Activated CD4-positive, alpha-beta T cell treated with anti-CD3 and anti-CD28 coated beads for 36 hours (primary cell): ENCODE measurements around the gene WDPCP. TPM values are rescaled to one million over a fixed set of nuclear protein-coding genes. Genes with fewer than 3 reads are reported as not detected.
"Not testable (repeated sequence)": the region's sequence is repeated elsewhere in the genome, so short reads cannot be mapped to it uniquely, and the experiment has no call there.

Source experiments
- ATAC-seq: fragments of 200-7000 bp; cut with Tn5 transposase; one replicate; pipeline ENCODE4 v1.10.0; 2021; ENCODE audit warnings: mild to moderate bottlenecking, moderate library complexity
- CTCF ChIA-PET: fragments of 350-600 bp; sonication (Branson Sonifier 250); formaldehyde crosslinking; loops from one replicate; lab custom pipeline; 2021; ENCODE audit warnings: antibody characterized with exemption; lab: Charles Lee
- POLR2A ChIA-PET: fragments of 350-600 bp; sonication (Branson Sonifier 250); formaldehyde crosslinking; loops from one replicate; lab custom pipeline; 2021; ENCODE audit warnings: antibody characterized with exemption, inconsistent platforms; lab: Charles Lee
- DNase-seq: peaks from one replicate; pipeline ENCODE4 v3.0.0-alpha.2; 2020
- H3K27ac Mint-ChIP-seq: one replicate; pipeline ENCODE4 v1.8.0; 2021; ENCODE audit warnings: mixed read lengths
- H3K27me3 Mint-ChIP-seq: one replicate; pipeline ENCODE4 v1.8.0; 2021; ENCODE audit warnings: mixed read lengths
- H3K36me3 Mint-ChIP-seq: one replicate; pipeline ENCODE4 v1.8.0; 2021; ENCODE audit warnings: low read depth, mixed read lengths
- H3K4me1 Mint-ChIP-seq: one replicate; pipeline ENCODE4 v1.8.0; 2021; ENCODE audit warnings: mixed read lengths
- H3K4me3 Mint-ChIP-seq: one replicate; pipeline ENCODE4 v1.8.0; 2021; ENCODE audit warnings: mild to moderate bottlenecking, moderate library complexity, mixed read lengths
- H3K9me3 Mint-ChIP-seq: one replicate; pipeline ENCODE4 v1.8.0; 2021; ENCODE audit warnings: low read depth, mixed read lengths
- intact Hi-C, 2 experiments: fragments of 100-400 bp; cut with DNase I in 1 of 2; cut with micrococcal nuclease in 1 of 2; formaldehyde crosslinking; loops; one replicate each; pipeline versions ENCODE4 v1.14.2 to v1.15.1; 2022 to 2024; cut with DNase I, micrococcal nuclease
- total RNA-seq, 2 experiments: library from RNA; stranded (reverse); gene quantifications; one replicate each; pipeline ENCODE4 v1.2.3, GENCODE V29; 2021

The WDPCP gene
- total RNA-seq, 2 experiments from 2014 or later = 6.5 to 8.2 TPM

GRCh38 chr2:63590626-63591408, 2.5 kb upstream of the WDPCP start:
- Mint-ChIP-seq H3K27ac (no peak overlapping the region), H3K4me3 (peak overlapping the region; percentile 100), H3K27me3 (no peaks in the 10 kb centered on the region), H3K4me1 (peaks cover 40% of the 10 kb centered on the region), H3K9me3 (no peaks in the 10 kb centered on the region), H3K36me3 (peaks cover 27% of the 10 kb centered on the region)
- intact Hi-C loops = no loop called here
- CTCF ChIA-PET = interaction anchor here (0.7 to 1.2 kb wide), 5 partner anchors 9 to 746 kb away, joined by 3 to 4 read pairs (median 3); no protein-coding TSS in a partner anchor
- POLR2A ChIA-PET = no interaction called here
- ATAC-seq = no peak
- DNase-seq = peak; percentile 17

- DNase-seq (peak; percentile 12), ATAC-seq (no peak)
- H3K27ac Mint-ChIP-seq = peak overlapping the region; percentile 97
- H3K27me3 Mint-ChIP-seq = no peaks in the 10 kb centered on the region
- POLR2A ChIA-PET = interaction anchor here (0.5 to 1.4 kb wide), 7 partner anchors 19 to 1541 kb away, joined by 3 to 15 read pairs (median 3); partner anchors contain the start of genes RAB1A and UGP2
- H3K4me3 Mint-ChIP-seq = peak overlapping the region; percentile 100
- peaks cover 19% of the 10 kb centered on the region for H3K36me3 Mint-ChIP-seq
- no peaks in the 10 kb centered on the region for H3K9me3 Mint-ChIP-seq
- CTCF ChIA-PET = interaction anchor here (0.8 to 1.4 kb wide), 7 partner anchors 18 to 745 kb away, joined by 3 to 4 read pairs (median 3); no protein-coding TSS in a partner anchor
- H3K4me1 Mint-ChIP-seq = peaks cover 40% of the 10 kb centered on the region
- intact Hi-C loops = loop anchor here (2.0 to 5.0 kb wide), 10 partner anchors 65 to 1697 kb away; partner anchors contain the start of genes OTX1 (in 2 of the 2), RAB1A (in 1 of the 2), SLC1A4 (in 1 of the 2) and VPS54 (in 1 of the 2)
Measured at GRCh38 chr2:63589148-63589958, 1.1 kb upstream of the WDPCP start.

- DNase-seq = no peak
- ChIA-PET POLR2A (interaction anchor here (0.7 to 1.4 kb wide), 7 partner anchors 12 to 1542 kb away, joined by 3 to 6 read pairs (median 4); partner anchors contain the start of genes RAB1A and UGP2), CTCF (interaction anchor here (0.6 to 1.3 kb wide), 6 partner anchors 65 to 1130 kb away, joined by 3 to 4 read pairs (median 4); no protein-coding TSS in a partner anchor)
- H3K4me1 Mint-ChIP-seq = peaks cover 33% of the 10 kb centered on the region
- H3K4me3 Mint-ChIP-seq = peak overlapping the region; percentile 100
- intact Hi-C loops = loop anchor here (1.0 to 5.0 kb wide), 16 partner anchors 67 to 1696 kb away; partner anchors contain the start of genes EHBP1 (in 2 of the 2), OTX1 (in 2 of the 2), UGP2 (in 2 of the 2) and AFTPH (in 1 of the 2)
- no peaks in the 10 kb centered on the region for H3K9me3 Mint-ChIP-seq
- no peaks in the 10 kb centered on the region for H3K27me3 Mint-ChIP-seq
- no peak for ATAC-seq
- H3K27ac Mint-ChIP-seq = peak overlapping the region; percentile 97
- peaks cover 8% of the 10 kb centered on the region for H3K36me3 Mint-ChIP-seq
Measured at GRCh38 chr2:63587814-63588384, 378 bp downstream of the WDPCP start.

DNA sequence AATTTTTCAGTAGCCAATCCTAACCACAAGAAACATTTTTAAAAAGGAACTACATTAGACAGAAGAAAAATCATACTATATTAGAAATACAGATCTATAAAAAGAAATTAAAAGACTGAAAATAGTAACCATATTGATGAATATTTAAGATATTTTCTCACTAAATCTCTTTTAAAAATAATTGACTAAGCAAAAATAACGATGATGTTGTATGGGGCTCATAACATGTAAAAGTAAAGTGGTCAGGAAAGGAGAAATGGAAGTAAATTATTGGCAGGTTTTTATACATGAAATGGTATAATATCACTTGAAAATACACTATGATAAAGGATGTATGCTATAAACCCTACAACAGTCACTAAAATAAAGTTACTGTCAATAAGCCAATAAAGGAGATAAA, 5.4 kb downstream of the WDPCP start:
- CTCF ChIA-PET = no interaction called here
- Mint-ChIP-seq H3K27ac (no peak overlapping the region), H3K4me3 (no peak overlapping the region), H3K27me3 (no peaks in the 10 kb centered on the region), H3K36me3 (no peaks in the 10 kb centered on the region), H3K4me1 (peaks cover 20% of the 10 kb centered on the region), H3K9me3 (no peaks in the 10 kb centered on the region)
- DNase-seq (no peak), ATAC-seq (no peak)
- POLR2A ChIA-PET = no interaction called here
- intact Hi-C loops = no loop called here

DNA sequence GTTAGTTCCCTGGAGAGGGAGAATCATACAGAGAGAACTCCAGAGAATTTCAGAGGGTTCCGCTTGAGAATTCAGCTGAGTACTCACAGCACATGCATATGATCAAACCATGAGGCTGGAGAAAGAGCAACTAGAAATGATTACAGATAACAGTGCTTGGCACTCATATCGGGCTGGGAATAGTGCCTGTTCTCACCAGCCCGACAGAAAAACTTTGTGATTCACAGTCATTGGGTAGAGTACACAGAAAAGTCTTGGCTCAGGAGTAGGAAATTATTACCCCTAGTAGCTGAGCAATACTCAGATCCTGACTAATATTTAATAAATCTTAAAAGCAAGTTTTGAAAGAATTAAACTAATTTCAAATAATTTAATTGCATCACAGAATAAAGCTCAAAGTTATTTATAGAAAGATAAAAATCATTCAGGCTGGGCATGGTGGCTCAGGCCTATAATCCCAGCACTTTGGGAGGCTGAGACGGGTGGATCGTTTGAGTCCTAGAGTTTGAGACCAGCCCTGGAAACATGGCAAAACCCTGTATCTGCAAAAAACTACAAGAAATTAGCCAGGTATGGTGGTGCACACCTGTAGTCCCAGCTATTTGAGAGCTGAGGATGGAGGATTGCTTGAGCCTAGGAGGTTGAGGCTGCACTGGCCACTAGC, 6.8 kb downstream of the WDPCP start:
- intact Hi-C loops = no loop called here
- CTCF ChIA-PET = no interaction called here
- H3K4me3 Mint-ChIP-seq = no peak overlapping the region
- peaks cover 10% of the 10 kb centered on the region for H3K4me1 Mint-ChIP-seq
- DNase-seq (no peak), ATAC-seq (no peak)
- no peaks in the 10 kb centered on the region for H3K9me3 Mint-ChIP-seq
- H3K27ac Mint-ChIP-seq = no peak overlapping the region
- no peaks in the 10 kb centered on the region for H3K36me3 Mint-ChIP-seq
- POLR2A ChIA-PET = no interaction called here
- no peaks in the 10 kb centered on the region for H3K27me3 Mint-ChIP-seq

- Mint-ChIP-seq H3K27ac (no peak overlapping the region), H3K9me3 (no peaks in the 10 kb centered on the region), H3K36me3 (no peaks in the 10 kb centered on the region), H3K4me1 (peaks cover 8% of the 10 kb centered on the region), H3K27me3 (no peaks in the 10 kb centered on the region), H3K4me3 (no peak overlapping the region)
- ATAC-seq (no peak), DNase-seq (no peak)
- ChIA-PET CTCF (no interaction called here), POLR2A (no interaction called here)
- intact Hi-C loops = no loop called here
Measured at GRCh38 chr2:63580651-63581297, 7.5 kb downstream of the WDPCP start.

DNA sequence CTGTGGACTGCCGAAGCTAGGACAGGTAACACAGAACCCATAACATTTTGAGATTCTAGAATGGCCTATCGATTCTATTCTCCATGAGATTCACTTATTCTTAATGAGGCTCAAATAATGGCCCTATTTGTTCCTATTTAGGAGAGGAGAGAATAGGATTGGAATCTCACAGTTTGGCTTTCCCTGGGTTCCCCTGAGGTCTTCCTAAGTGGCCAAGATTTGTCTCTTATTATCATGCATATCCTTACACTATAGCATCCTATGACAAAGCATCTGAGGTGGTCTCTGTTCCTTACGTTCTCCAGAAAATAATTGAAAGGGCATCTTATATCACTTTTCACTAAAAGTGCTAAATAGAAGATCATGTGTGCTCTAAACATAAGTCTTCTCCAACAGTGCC, 9.5 kb downstream of the WDPCP start:
- no peak for ATAC-seq
- Mint-ChIP-seq H3K27ac (no peak overlapping the region), H3K9me3 (peaks cover 5% of the 10 kb centered on the region), H3K27me3 (no peaks in the 10 kb centered on the region), H3K4me1 (peaks cover 8% of the 10 kb centered on the region), H3K4me3 (no peak overlapping the region), H3K36me3 (peaks cover 4% of the 10 kb centered on the region)
- ChIA-PET POLR2A (no interaction called here), CTCF (no interaction called here)
- intact Hi-C loops = no loop called here
- no peak for DNase-seq

GRCh38 chr2:63576546-63576945, 11.7 kb downstream of the WDPCP start:
- H3K27ac Mint-ChIP-seq = no peak overlapping the region
- no peak overlapping the region for H3K4me3 Mint-ChIP-seq
- intact Hi-C loops = no loop called here
- no peaks in the 10 kb centered on the region for H3K27me3 Mint-ChIP-seq
- ATAC-seq (no peak), DNase-seq (no peak)
- H3K9me3 Mint-ChIP-seq = peaks cover 5% of the 10 kb centered on the region
- POLR2A ChIA-PET = no interaction called here
- CTCF ChIA-PET = no interaction called here
- peaks cover 1% of the 10 kb centered on the region for H3K4me1 Mint-ChIP-seq
- peaks cover 6% of the 10 kb centered on the region for H3K36me3 Mint-ChIP-seq

GRCh38 chr2:63573726-63574345, 14.4 kb downstream of the WDPCP start:
- ATAC-seq, H3K4me1 Mint-ChIP-seq, H3K27me3 Mint-ChIP-seq, CTCF ChIA-PET, DNase-seq, H3K4me3 Mint-ChIP-seq, POLR2A ChIA-PET, intact Hi-C loops, H3K9me3 Mint-ChIP-seq, H3K27ac Mint-ChIP-seq: not testable (repeated sequence)
- peaks cover 12% of the 10 kb centered on the region for H3K36me3 Mint-ChIP-seq

GRCh38 chr2:63573026-63573425, 15.3 kb downstream of the WDPCP start:
- H3K4me1 Mint-ChIP-seq, H3K4me3 Mint-ChIP-seq, intact Hi-C loops, H3K27me3 Mint-ChIP-seq, POLR2A ChIA-PET, H3K27ac Mint-ChIP-seq, DNase-seq, ATAC-seq, CTCF ChIA-PET: not testable (repeated sequence)
- Mint-ChIP-seq H3K36me3 (peaks cover 12% of the 10 kb centered on the region), H3K9me3 (peaks cover 10% of the 10 kb centered on the region)
